ENCODE measurements around the gene NFATC2IP. TPM values are rescaled to one million over a fixed set of nuclear protein-coding genes. Genes with fewer than 3 reads are reported as not detected.

Gene NFATC2IP
- total RNA-seq, 4 donors from 2014 or later, result 32.1 to 34.5 (median 34.0) TPM

- H3K36me3 ChIP-seq, result peaks cover 0 to 82% (median 16%) of the 10 kb centered on the region in 3 donors
- no peaks in the 10 kb centered on the region for H3K27me3 ChIP-seq
- H3K27ac ChIP-seq, result no peak overlapping the region
- no peak for DNase-seq (ENCODE audit: low spot score in 2 of 2)
- H3K4me3 ChIP-seq, result no peak overlapping the region
- no peaks in the 10 kb centered on the region for H3K4me1 ChIP-seq
- 92 to 95% methylated on average over 27 to 29 of the region's 29 CpGs for whole genome bisulfite sequencing, 2 donors
- TF ChIP-seq POLR2A (IDR thresholded peaks at IDR 0.05) (no peak), EP300 (IDR thresholded peaks at IDR 0.05) (no peak), CTCF (IDR thresholded peaks at IDR 0.05) (no peak)
- no peaks in the 10 kb centered on the region for H3K9me3 ChIP-seq
These were observed 36.6 kb upstream of the NFATC2IP start for GRCh38 chr16:28913946-28914724.

DNA sequence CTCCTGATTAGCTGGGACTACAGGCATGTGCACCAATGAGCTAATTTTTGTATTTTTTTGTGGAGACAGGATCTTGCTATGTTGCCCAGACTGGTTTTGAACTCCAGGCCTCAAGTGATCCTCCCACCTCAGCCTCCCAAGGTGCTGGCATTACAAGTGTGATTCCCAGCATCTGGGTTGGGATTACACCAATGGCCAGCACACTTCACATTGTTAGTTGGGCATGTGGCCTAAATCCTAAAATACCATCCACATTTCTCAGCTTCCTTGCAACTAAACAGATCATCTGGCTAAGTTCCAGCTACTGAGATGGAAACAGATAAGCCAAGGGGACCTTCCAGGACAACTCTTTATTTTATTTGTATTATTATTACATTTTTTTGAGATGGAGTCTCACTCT is 35.6 kb upstream of the NFATC2IP start:
- Histone ChIP-seq H3K36me3 (peaks cover 0 to 90% (median 16%) of the 10 kb centered on the region in 3 donors), H3K4me3 (no peak overlapping the region)

GRCh38 chr16:28917095-28917494 is 33.6 kb upstream of the NFATC2IP start:
- WGBS, 2 donors, result 90 to 92% methylated on average over 7 of the region's 7 CpGs
- DNase-seq (ENCODE audit: low spot score in 2 of 2), result no peak
- Histone ChIP-seq H3K27me3 (no peaks in the 10 kb centered on the region), H3K4me1 (no peaks in the 10 kb centered on the region), H3K36me3 (peaks cover 0 to 79% (median 16%) of the 10 kb centered on the region in 3 donors), H3K27ac (no peak overlapping the region), H3K4me3 (no peak overlapping the region), H3K9me3 (no peaks in the 10 kb centered on the region)
- no peak for TF ChIP-seq EP300 (IDR thresholded peaks at IDR 0.05)
- TF ChIP-seq CTCF (IDR thresholded peaks at IDR 0.05), result no peak
- no peak for TF ChIP-seq POLR2A (IDR thresholded peaks at IDR 0.05)

More for the DNA sequence above, 35.6 kb upstream of the NFATC2IP start:
- Histone ChIP-seq H3K27me3 (no peaks in the 10 kb centered on the region), H3K9me3 (no peaks in the 10 kb centered on the region), H3K27ac (no peak overlapping the region), H3K4me1 (no peaks in the 10 kb centered on the region)
- TF ChIP-seq EP300 (IDR thresholded peaks at IDR 0.05) (no peak), CTCF (IDR thresholded peaks at IDR 0.05) (no peak)
- DNase-seq (ENCODE audit: low spot score in 2 of 2), result no peak

- no peak for DNase-seq (ENCODE audit: low spot score in 2 of 2)
- Histone ChIP-seq H3K4me1 (no peaks in the 10 kb centered on the region), H3K36me3 (peaks cover 0 to 63% (median 16%) of the 10 kb centered on the region in 3 donors), H3K9me3 (no peaks in the 10 kb centered on the region), H3K27ac (no peak overlapping the region), H3K4me3 (no peak overlapping the region), H3K27me3 (no peaks in the 10 kb centered on the region)
- WGBS, 2 donors, result 94 to 100% methylated on average over 3 of the region's 3 CpGs
- no peak for TF ChIP-seq EP300 (IDR thresholded peaks at IDR 0.05)
- no peak for TF ChIP-seq POLR2A (IDR thresholded peaks at IDR 0.05)
- no peak for TF ChIP-seq CTCF (IDR thresholded peaks at IDR 0.05)
These were observed 32.0 kb upstream of the NFATC2IP start for GRCh38 chr16:28918698-28919097.

GRCh38 chr16:28923231-28923587 is 27.5 kb upstream of the NFATC2IP start:
- TF ChIP-seq CTCF (IDR thresholded peaks at IDR 0.05), result no peak
- TF ChIP-seq POLR2A (IDR thresholded peaks at IDR 0.05), result no peak
- TF ChIP-seq EP300 (IDR thresholded peaks at IDR 0.05), result no peak
- 93 to 94% methylated on average over 3 of the region's 3 CpGs for WGBS, 2 donors

More at GRCh38 chr16:28923231-28923587, 27.5 kb upstream of the NFATC2IP start:
- no peaks in the 10 kb centered on the region for H3K27me3 ChIP-seq
- peak overlapping the region in 1 of 4 donors; percentile 92 for H3K27ac ChIP-seq
- peaks cover 0 to 13% (median 3%) of the 10 kb centered on the region in 4 donors for H3K4me1 ChIP-seq
- DNase-seq (ENCODE audit: low spot score in 2 of 2), result no peak
- H3K9me3 ChIP-seq, result no peaks in the 10 kb centered on the region
- H3K4me3 ChIP-seq, result peak overlapping the region in 1 of 4 donors; percentile 1
- peaks cover 0 to 23% (median 0%) of the 10 kb centered on the region in 3 donors for H3K36me3 ChIP-seq

Data from tibial nerve (tissue), 4 donors.